ENCODE measurements around the gene LRP11.

- TF ChIP-seq ZNF282 (CRISPR knock-in tag; IDR thresholded peaks at IDR 0.05) (no peak), MTA2 (IDR thresholded peaks at IDR 0.05; ENCODE audit: low read depth) (no peak), CREBBP (IDR thresholded peaks at IDR 0.05; ENCODE audit: low read depth, low read length) (no peak), CEBPB (tag; IDR thresholded peaks at IDR 0.05) (no peak), KLF16 (IDR thresholded peaks at IDR 0.05) (no peak), ESRRB (CRISPR knock-in tag; IDR thresholded peaks at IDR 0.05; ENCODE audit: borderline replicate concordance) (no peak), EZH2 (IDR thresholded peaks at IDR 0.05; ENCODE audit: borderline replicate concordance, low read depth, low read length) (no peak), PTBP1 (IDR thresholded peaks at IDR 0.05; ENCODE audit: low read depth, low read length) (no peak), PRPF4 (IDR thresholded peaks at IDR 0.05; ENCODE audit: insufficient read depth, low read depth, low read length, poor library complexity, severe bottlenecking) (no peak), NR1H2 (CRISPR knock-in tag; IDR thresholded peaks at IDR 0.05) (no peak)
Measured at GRCh38 chr6:149899486-149899885, 35.3 kb upstream of the LRP11 start.
